GDM1 (cell line): ENCODE results near the gene SERBP1.
"Not testable (repeated sequence)": the region's sequence is repeated elsewhere in the genome, so short reads cannot be mapped to it uniquely, and the experiment has no call there.

ENCODE experiments used
- DNase-seq: peaks from one replicate; lab custom pipeline; 2025; lab: John Stamatoyannopoulos, UW

Gene SERBP1

GRCh38 chr1:67440339-67440738, 10.1 kb upstream of the SERBP1 start:
- no peak for DNase-seq

DNA sequence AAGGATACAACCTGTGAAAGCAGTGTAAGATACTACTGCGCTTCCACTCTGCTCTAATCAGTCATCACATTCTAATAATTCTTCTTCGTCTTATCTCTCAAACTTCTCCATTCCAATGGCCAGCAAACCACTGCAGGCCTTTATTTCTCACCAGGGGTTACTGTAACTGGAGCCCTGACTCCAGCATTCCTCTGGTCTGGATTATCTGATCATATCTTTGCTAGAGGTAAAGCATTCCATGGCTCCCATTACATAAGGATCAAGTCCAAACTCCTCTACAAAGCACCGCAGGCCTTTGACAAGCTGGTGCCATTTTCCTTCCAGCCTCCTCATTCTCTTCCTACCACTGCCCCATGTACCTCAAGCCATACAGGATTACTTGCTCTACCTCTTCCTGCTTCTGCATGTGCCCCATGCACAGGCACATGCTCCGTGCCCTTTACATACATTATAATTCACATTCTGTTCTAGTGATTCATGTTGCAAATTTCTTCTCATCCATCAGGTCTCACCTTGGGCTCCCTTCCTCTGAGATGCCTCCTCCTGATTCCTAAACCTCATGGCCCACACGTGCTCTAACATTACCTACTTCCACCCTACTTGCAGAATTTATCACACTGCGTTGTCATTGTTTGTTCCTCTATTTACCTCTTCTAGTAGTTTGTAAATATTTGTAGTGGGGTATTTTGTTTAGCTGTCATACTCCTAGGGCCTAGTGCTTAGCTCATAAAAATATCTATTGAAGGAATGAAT, 9.3 kb upstream of the SERBP1 start:
- DNase-seq, result no peak

- no peak for DNase-seq
Observed at GRCh38 chr1:67437961-67438360, 7.8 kb upstream of the SERBP1 start.

GRCh38 chr1:67436511-67437055, 6.4 kb upstream of the SERBP1 start:
- no peak for DNase-seq

- no peak for DNase-seq
Observed at GRCh38 chr1:67434491-67434890, 4.3 kb upstream of the SERBP1 start.

GRCh38 chr1:67433837-67434236, 3.6 kb upstream of the SERBP1 start:
- peak; percentile 12 for DNase-seq

GRCh38 chr1:67432745-67433144, 2.5 kb upstream of the SERBP1 start:
- no peak for DNase-seq

GRCh38 chr1:67431869-67432578, 1.8 kb upstream of the SERBP1 start:
- DNase-seq, result no peak

DNA sequence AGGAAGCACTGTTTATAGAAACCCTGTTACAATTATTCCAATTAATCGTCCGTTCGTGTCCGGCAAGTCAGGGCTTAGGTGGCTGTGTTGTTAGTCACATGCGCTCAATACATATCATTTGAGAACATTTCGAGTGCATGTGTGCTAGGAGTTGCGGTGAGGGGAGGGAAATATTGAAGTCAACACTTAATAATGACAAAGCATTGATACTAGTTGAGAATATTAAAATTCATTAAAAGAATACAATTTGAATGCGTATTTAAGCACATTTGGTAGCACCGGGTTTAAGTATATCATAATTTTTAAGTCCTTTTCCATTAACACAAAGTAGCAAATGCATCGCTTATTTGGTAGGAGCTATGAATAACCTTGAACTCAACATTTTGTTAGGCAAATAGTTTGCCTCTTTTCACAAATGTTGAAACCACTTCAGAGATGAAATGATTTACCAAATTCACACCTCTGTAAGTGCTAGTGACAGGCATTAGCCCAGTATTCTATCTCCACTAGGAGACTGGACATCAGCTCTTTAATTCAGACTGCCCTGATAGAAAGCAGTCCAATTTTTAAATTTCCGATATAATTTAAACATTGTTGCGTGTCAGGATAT, 1.1 kb upstream of the SERBP1 start:
- no peak for DNase-seq

GRCh38 chr1:67429528-67430357, 459 bp downstream of the SERBP1 start:
- DNase-seq, result no peak

DNA sequence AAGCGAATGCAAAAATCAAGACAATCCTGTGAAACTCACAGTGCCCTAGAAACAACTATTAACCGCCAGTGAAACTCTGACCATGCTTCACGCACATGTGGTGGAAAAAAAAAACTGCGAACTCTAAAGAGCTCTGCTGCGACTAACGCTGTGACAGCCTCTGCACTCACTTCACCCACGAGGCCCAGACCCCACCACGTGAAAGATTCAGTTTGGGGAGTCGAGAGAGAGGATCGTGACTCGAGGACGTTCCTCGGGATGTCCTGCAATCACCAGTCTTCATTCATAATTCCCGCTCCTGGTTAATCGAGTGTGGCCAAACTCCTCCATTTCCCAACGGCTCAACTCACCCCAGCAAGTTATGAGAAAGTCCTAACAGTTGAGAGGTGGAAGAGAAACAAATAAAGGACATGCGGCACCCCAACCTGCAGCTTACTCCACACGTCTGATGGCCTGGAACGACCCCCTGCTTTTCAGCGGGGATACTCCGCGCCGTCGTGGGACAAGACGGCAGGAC, 1.1 kb downstream of the SERBP1 start:
- no peak for DNase-seq

DNA sequence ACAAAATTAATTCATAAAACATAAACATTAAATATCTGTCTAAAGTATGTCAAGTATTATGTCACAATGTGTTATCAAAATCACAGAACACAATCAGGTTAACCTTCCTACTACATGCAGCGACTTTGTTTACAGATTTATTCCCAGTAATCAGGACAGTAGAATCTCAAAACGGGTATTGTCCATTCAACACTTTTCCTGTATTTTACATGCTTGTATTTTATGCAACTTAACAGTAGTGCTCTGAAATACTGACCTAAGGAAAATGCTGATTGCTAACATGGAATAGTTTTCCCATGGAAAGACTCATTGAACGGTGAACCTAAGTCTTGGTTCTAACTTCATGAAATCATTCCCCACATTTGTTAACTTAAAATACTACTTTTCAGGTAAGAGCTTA, 2.3 kb downstream of the SERBP1 start:
- no peak for DNase-seq

DNA sequence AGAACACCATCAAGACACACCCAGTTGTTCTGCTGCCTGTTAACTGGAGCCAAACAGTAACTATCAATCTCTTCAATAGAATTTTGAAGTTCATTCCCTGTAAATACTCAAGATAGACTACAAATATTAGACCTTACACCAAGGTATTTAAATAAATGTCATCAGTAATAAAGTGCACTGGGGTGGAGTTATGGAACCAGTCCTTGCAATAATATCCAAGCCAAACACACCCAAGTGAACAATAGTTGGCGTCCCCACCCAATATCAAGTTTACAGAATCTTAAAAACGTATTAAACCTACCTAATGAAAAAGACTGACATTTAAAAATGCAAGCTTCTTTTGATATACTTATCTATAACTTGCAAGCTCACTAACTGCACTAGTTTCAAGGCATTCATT, 2.7 kb downstream of the SERBP1 start:
- DNase-seq, result no peak

GRCh38 chr1:67420835-67421492, 9.2 kb downstream of the SERBP1 start:
- no peak for DNase-seq

DNA sequence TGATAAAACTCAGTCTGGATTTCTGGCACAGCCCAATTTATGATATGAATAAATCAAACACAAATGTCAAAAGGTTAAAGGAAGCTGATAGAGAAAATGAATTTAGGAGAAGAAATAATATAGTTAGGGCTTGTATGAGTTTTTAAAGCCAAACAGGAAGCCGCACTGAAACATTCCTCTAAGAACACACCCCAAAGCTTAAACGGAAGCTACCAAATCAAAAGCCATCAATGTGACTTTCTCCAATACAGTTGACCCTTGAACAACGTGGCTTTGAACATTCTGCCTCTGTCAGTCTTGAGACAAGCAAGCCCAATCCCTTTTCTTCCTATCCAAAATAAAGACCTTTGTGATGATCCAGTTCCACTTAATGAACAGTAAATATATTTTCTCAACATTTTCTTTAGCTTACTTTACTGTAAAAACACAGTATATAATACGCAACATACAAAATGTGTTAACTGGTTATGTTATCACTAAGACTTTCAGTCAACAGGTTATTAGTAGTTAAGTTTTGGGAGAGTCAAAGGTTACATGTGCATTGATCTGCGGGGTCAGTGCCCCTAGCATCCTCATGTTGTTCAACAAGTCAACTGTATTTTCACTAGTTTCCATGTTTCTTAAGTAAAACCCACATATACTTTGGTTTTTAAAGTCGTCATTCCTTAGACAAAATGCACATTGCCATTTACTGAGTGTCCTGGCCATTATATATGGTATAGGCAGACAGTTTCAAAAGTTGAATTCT, 11.2 kb downstream of the SERBP1 start:
- no peak for DNase-seq

- DNase-seq, result not testable (repeated sequence)
Observed at GRCh38 chr1:67417733-67418132, 12.5 kb downstream of the SERBP1 start.

- DNase-seq, result no peak
Observed at GRCh38 chr1:67415041-67415440, 15.2 kb downstream of the SERBP1 start.

DNA sequence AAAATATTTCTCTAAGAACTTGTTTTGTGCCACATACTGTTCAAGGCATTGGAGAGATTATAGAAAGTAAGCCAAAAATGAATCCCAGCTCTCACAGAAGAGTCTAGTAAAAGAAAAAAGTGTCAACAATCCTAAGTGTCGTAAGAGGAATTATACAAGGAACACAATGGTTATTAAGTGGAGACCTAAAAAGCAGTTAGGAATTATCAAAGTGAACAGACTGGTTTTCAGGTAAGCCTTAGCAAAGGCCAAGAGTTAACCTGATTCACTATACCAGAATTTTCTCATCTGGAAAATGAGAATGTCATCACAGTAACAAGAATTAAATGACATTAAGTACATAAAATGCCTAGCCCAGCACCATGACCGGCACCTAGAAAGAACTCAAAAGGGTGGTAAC, 15.6 kb downstream of the SERBP1 start:
- no peak for DNase-seq

- DNase-seq, result not testable (repeated sequence)
Observed at GRCh38 chr1:67413101-67413500, 17.1 kb downstream of the SERBP1 start.

DNA sequence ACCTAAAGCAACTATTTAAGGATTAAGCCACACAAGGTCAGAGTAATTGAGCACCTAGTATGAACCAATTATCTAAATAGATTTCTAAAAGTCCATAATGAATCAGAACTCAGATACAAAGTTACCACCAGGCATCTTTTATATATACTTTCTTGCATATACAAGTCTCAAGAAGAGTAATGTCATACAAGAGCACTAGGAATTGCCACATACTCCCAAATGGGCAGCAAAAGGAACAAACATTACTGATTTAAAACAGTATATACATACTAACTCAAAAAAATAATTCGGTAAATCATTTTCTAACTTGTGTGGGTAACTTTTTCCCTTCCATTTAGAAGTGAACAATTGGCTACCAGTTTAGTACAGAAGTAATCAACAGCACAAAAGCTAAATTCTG, 22.1 kb downstream of the SERBP1 start:
- DNase-seq, result no peak

DNA sequence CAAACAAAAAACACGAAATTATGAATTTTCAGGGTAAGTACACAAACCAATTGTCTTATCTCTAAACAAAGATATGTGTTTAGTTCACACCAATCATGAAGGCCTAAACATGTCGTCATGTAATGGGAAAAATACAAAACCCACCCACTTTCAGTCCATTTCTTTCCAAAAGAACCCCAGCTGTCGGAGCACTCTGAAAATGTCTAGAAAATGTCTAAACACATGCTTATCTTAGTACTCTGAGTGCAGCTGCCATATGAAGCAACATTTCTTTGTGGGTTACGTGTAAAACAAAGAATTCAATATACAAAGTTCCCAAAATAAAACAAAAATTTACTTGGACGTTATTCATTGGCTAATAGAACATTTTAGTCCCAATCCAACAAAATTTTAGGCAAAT, 22.7 kb downstream of the SERBP1 start:
- DNase-seq, result no peak
